ENCODE results near the gene ISY1. TPM values are rescaled to one million over a fixed set of nuclear protein-coding genes. Genes with fewer than 3 reads are reported as not detected.

The ISY1 gene
- total and polyA plus RNA-seq, 4 donors = 23.1 to 39.6 (median 26.5) TPM

DNA sequence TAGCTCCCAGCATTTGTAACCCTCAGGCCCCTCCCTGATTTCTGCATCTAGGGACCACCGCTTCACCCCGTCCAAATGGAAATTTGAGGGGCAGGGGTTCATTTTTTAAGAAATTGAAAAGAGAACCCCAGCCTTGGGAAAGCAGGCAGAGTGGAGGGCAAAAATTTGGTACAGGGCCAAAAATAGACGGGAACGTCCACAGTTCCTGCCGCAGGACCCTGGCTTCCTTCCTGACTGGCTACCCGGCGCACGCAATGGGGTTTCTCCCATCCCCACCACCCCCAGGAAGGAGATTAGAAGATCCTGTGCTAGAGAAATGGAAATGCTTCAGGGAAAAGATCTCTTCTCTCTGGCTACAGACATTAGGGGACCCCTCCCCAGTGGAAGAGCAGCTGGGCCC is 79.4 kb downstream of the ISY1 start:
- DNase-seq (no peak), ATAC-seq (ENCODE audit: insufficient read depth, low FRiP score) (no peak)
- Histone ChIP-seq H3K36me3 (ENCODE audit: control insufficient read depth in 4 of 4, insufficient read depth in 4 of 4, low read length in 4 of 4) (no peaks in the 10 kb centered on the region), H3K4me1 (ENCODE audit: control insufficient read depth in 5 of 5, insufficient read depth in 5 of 5, low read length in 5 of 5) (peaks cover 0 to 4% (median 1%) of the 10 kb centered on the region in 5 donors), H3K4me3 (no peak overlapping the region), H3K9me3 (ENCODE audit: control insufficient read depth in 4 of 4, insufficient read depth in 3 of 4, low read length in 3 of 4) (no peaks in the 10 kb centered on the region), H3K27ac (ENCODE audit: low read depth in 1 of 2, low read length in 1 of 2) (no peak overlapping the region), H3K9ac (ENCODE audit: insufficient read depth in 1 of 2, low read length in 2 of 2) (no peak overlapping the region), H3K27me3 (ENCODE audit: control insufficient read depth in 3 of 3, insufficient read depth in 3 of 3, low read length in 2 of 3) (no peaks in the 10 kb centered on the region)
- WGBS, 2 donors = 47 to 58% methylated on average over 8 of the region's 8 CpGs
- TF ChIP-seq CTCF (IDR thresholded peaks at IDR 0.05; ENCODE audit: control extremely low read depth, extremely low read depth) = no peak

DNA sequence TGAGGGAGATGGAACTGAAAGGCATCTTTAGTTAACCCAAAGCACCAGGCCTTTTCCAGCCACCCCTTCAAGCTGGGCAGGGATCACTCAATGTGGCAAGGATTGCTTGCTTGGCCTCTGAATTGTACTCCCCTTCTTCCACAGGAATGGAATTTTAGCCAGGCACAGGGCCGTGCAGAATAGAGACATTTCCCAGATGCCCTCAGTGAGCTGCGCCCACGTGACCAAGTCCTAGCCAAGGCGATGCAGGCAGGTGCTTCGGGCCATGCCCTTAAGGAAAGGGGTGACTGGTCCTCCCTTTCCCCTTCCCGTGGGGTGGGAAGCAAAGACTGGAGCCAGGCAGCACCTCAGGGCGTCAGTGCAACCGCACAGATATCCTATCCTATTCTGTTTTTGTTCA is 82.4 kb downstream of the ISY1 start:
- TF ChIP-seq CTCF (IDR thresholded peaks at IDR 0.05; ENCODE audit: control extremely low read depth, extremely low read depth) = no peak
- Histone ChIP-seq H3K27ac (ENCODE audit: low read depth in 1 of 2, low read length in 1 of 2) (no peak overlapping the region), H3K4me3 (no peak overlapping the region), H3K9ac (ENCODE audit: insufficient read depth in 1 of 2, low read length in 2 of 2) (no peak overlapping the region), H3K9me3 (ENCODE audit: control insufficient read depth in 4 of 4, insufficient read depth in 3 of 4, low read length in 3 of 4) (no peaks in the 10 kb centered on the region), H3K27me3 (ENCODE audit: control insufficient read depth in 3 of 3, insufficient read depth in 3 of 3, low read length in 2 of 3) (no peaks in the 10 kb centered on the region), H3K4me1 (ENCODE audit: control insufficient read depth in 5 of 5, insufficient read depth in 5 of 5, low read length in 5 of 5) (peaks cover 0 to 2% (median 0%) of the 10 kb centered on the region in 5 donors), H3K36me3 (ENCODE audit: control insufficient read depth in 4 of 4, insufficient read depth in 4 of 4, low read length in 4 of 4) (no peaks in the 10 kb centered on the region)
- no peak for DNase-seq
- 92 to 94% methylated on average over 8 of the region's 8 CpGs for WGBS, 2 donors
- no peak for ATAC-seq (ENCODE audit: insufficient read depth, low FRiP score)

Other genes with a start within 250 kb of the ISY1 start
- 1 to 10 TPM; 4.1 to 4.9 TPM for gene CFAP92, start 167.0 kb downstream of the ISY1 start, total RNA-seq
- gene CFAP92, start 167.0 kb downstream of the ISY1 start, polyA plus RNA-seq = 1 to 10 TPM; 1.2 to 1.3 TPM
- gene EFCC1, start 159.8 kb downstream of the ISY1 start, total RNA-seq = 1 to 10 TPM; 5.2 to 7.4 TPM
- 10 to 100 TPM in 1 of 2 donors, 1 to 10 TPM in 1; 3.2 to 10.0 TPM for gene EFCC1, start 159.8 kb downstream of the ISY1 start, polyA plus RNA-seq
- gene GP9, start 100.3 kb downstream of the ISY1 start, total RNA-seq = 1 to 10 TPM in 1 of 2 donors, under 1 TPM in 1; 0.40 to 3.0 TPM
- gene GP9, start 100.3 kb downstream of the ISY1 start, polyA plus RNA-seq = 1 to 10 TPM; 1.3 to 6.2 TPM
- 10 to 100 TPM in 1 of 2 donors, 1 to 10 TPM in 1; 9.4 to 32.6 TPM for gene RAB43, start 39.3 kb downstream of the ISY1 start, total RNA-seq
- 10 to 100 TPM; 18.6 to 22.0 TPM for gene RAB43, start 39.3 kb downstream of the ISY1 start, polyA plus RNA-seq
- gene CNBP, start 22.8 kb upstream of the ISY1 start, total RNA-seq = 100 to 1,000 TPM; 292 to 390 TPM
- 100 to 1,000 TPM; 324 to 330 TPM for gene CNBP, start 22.8 kb upstream of the ISY1 start, polyA plus RNA-seq
- gene COPG1, start 88.5 kb upstream of the ISY1 start, total RNA-seq = 100 to 1,000 TPM; 163 to 234 TPM
- gene COPG1, start 88.5 kb upstream of the ISY1 start, polyA plus RNA-seq = 100 to 1,000 TPM; 126 to 129 TPM
- gene HMCES, start 117.8 kb upstream of the ISY1 start, total RNA-seq = 10 to 100 TPM; 33.7 to 35.6 TPM
- 10 to 100 TPM; 23.2 to 36.6 TPM for gene HMCES, start 117.8 kb upstream of the ISY1 start, polyA plus RNA-seq